ENCODE data around the gene CFAP299.

GRCh38 chr4:80619070-80619674 lies 283.6 kb downstream of the CFAP299 start:
- peak; percentile 81 for TF ChIP-seq CTCF (conservative IDR thresholded peaks at IDR 0.05; ENCODE audit: low read length)
- no peak for TF ChIP-seq EZH2phosphoT487 (IDR thresholded peaks at IDR 0.05; ENCODE audit: borderline replicate concordance, low read depth, low read length)
